GM21825 (cell line): ENCODE measurements around the gene PGM2.

ENCODE experiments used
- ATAC-seq: cut with Tn5 transposase; IDR thresholded peaks from one replicate; pipeline ENCODE4 v1.9.1; 2021; ENCODE audit warnings: mild to moderate bottlenecking, moderate library complexity; ENCODE audit not compliant: unreplicated experiment

The PGM2 gene

DNA sequence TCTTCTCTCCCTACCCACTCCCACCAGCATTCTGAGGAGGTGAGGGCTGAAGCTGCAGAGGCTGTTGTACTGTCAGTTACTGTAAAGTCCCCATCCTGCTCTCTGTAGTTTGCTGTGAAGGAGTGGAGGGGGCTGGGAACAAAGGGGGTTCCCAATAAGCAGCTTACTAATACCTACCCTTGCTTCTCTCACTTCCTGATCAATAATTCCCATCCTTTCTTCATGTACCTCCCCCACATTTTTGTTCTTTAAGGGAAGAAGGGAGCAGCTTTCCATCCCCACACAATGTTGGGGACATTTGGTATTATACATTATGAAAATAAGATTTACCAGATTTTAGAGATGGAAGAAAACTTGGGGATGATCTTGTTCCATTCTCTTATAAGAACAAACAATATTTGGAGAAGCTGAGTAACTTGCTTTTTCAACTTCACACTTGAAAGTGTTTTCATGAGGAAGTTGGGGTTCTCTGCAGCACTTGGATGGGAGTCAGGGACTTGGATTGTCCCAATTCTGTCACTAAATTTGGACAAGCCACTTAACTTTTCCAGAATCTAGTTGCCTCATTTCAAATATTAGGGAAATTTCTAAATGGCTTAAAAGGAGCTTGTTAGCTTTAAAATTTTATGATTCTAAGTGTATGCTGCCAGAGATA is 69.8 kb downstream of the PGM2 start:
- no peak for ATAC-seq

DNA sequence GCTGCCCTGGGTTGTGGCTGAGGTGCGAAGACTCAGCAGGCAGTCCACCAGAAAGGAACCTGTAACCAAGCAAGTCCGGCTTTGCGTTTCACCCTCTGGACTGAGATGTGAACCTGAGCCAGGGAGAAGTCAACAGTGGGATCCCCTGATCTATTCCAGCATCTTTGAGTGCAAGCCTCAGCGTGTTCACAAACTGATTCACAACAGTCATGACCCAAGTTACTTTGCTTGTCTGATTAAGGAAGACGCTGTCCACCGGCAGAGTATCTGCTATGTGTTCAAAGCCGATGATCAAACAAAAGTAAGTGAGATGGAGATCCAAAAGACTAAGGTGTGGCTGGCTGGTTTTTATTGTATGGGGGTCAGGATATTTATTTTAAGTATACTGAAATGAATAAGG is 75.7 kb downstream of the PGM2 start:
- ATAC-seq = no peak

DNA sequence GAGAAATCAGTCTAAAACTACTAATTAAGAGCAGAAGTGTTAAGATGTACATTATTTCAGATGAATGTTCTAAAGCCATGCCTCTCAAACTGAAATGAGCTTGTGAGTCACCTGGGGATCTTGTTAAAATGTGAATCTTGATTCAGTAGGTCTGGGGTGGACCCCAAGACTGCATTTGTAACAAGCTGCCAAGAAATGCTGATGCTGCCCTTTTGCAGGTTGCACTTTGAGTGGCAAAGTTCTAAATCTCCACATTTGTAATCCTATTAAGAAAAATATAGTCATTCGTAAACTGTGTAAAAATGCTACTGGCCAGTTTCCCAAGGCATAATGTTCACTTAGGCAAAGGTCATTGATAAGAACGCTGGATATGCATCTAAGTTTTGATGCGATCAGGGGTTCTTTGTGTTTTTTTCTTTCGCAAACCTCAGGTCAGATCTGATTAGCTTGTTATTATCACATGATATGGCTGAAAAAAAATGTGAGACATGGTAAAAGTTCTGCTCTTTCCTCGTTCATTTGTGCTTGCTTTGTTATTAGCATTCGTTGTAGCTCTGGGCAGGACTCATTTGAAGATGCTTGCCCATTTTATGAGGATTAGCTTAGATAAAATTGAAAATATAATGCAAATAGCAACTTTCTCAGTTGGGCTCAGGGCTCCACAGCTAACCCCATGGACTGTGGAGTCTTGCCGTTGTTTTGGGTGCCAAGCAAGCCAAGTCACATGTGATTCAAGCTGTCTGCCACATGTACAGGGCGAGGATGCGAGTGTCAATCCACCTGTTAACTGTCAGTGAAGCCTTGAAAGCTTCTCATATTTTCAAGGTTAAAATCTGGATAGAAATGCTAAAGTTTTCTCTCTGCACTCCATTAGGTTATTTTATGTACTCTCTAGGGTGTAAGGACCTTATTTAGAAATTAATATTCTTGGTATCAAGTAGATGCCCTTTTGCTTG is 76.5 kb downstream of the PGM2 start:
- no peak for ATAC-seq

DNA sequence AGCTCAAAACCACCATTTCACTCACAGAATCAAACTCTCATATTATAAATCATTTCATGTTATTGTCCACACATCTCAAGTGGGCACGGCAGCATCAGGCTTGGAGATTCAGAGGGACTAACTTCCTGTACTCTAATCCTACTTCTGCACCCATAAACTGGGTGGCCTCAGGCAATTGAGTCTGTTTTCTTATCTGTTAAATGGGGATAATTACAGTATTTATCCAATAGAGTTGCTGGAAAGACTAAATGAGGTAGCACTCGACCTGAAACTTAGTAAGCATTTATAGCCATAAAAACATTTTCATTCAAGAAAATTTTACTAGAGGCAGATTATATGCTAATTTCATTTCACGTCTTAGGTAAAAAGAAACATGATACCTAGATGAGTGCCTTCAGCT is 77.4 kb downstream of the PGM2 start:
- ATAC-seq = no peak

DNA sequence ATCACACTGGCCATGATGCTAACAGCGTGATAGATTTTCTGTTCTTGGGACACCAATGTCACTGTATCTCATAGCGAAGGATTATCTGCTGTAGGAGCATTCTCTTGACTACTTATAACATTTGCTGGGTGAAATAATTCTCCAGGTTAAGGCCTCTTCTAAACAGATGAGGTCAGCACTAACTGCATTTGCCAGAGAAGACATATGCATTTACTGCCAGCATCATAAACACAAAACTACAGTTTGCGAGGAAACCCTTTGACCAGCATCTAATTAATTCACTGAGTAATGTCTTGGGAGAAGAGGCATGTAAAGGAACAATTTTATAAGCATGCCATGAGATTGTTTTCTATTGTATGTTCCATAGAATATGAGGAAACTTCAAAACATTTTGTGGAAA is 78.3 kb downstream of the PGM2 start:
- no peak for ATAC-seq

DNA sequence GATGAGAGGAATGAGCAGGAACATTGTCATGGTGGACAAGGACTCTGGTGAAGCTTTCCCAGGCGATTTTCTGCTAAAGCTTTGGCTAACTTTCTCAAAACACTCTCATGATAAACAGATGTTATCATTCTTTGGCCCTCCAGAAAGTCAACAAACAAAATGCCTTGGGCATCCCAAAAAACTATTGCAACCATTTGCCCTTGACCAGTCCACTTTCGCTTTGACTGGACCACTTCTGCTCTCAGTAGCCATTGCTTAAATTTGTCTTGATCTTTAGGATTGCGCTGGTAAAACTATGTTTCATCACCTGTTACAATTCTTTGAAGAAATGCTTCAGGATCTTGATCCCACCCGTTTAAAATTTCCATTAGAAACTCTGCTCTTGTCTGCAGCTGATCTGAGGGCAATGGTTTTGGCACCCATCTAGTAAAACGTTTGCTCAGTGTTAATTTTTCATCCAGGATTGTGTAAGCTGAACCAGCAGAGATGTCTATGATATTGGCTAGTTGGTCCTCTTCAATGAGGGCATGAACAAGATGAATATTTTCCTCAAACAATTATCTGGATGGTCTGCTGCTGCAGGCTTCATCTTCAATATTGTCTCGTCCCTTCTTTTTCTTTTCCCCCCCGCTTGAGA is 79.2 kb downstream of the PGM2 start:
- no peak for ATAC-seq

DNA sequence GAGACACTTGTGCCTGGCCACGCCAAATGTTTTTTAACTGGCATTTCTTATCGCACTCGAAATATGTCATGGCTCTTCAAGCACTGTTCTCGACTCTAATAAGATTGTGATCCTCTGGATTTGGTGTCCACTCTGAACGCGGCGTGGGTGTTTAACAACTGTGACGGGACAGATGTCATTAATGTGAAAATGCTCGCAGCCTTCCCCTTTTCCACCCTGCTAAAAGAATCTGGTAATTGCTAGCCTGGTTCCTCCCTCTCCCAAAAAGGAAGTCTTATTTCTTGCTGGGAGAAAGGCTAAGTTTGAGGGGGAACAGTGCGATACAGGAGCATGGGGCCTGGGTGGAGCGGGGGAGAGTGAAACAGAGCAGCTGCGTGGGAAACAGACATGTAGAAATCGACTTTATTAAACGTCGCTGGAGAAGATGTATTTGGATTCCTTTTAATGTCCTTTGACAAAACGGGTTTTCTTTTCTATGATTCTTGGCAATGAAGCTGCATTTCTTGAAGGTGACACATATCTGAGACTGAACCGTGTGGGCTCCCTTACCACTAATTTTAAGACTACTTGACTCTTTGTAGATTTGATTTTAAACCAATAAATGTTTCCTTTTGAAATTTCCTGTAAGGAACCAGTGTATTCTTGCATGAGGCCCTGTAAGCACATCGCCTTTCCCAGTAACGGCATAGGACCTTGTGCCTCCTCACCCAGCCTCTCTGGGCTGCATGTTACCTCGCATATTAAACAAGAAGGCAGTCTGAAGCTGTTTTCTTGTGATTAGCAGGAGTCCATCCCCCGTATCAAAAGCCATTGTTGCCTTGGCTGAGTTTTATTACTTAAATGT is 82.2 kb downstream of the PGM2 start:
- no peak for ATAC-seq

DNA sequence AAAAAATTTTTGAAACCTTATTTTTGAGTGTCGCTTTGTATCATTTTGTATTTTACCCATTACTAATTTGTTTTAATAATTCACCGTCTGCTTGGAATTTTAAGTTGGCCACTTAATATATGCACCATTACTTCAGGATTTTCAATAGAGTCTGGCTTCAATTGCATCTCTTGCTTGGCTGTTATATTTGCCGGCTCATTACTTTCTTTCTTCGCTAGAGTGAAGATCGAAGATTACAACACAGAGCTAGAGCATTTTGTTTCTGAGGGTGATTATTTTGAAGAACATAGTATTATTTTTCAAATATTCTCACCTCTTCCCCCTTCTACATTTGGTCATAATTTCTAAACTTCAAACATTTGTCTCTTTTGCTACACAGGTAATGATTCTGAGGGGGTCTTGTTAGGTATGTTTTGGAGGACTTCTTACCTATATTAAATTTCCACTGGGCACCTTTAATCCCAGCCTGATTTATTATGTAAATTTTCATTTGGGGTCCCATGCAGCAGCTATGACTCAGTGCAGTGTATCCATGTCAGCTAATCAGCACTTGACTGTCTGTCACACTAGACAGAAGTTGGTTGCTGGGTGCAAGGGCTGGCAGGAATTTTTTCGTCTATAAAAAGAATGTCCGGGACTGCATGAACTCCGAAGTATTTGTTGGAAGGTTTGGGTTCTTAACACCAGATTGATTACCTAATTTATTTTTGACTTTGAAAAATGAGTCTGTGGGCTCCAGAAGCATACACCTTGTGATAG is 83.0 kb downstream of the PGM2 start:
- ATAC-seq = no peak

DNA sequence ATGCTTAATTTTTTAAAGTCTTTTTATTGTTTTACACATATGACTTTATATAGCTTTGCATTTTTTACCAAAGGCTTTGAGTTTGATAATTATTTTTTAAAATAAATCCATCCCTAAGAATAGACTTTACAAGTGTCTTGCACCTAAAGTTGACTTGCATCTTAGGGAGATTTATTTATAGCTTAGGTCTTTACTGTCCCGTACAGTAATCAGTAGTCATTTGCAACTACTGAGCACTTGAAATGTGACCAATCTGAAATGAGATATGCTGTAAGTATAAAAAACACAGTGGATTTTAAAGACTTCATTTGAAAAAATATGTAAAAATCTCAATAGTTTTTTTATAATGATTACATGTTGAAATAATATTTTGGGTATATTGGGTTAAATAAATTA is 83.6 kb downstream of the PGM2 start:
- no peak for ATAC-seq
